Liver (tissue), 9 donors: ENCODE data around the gene JUNB. TPM values are rescaled to one million over a fixed set of nuclear protein-coding genes. Genes with fewer than 3 reads are reported as not detected.

Source experiments
- DNase-seq: peaks from one replicate; pipeline ENCODE4 v3.0.0-alpha.2; 2017; ENCODE audit warnings: low spot score
- H3K27ac ChIP-seq, 2 donors: one replicate each; pipeline ENCODE4 v1.7.0; 2013; ENCODE audit warnings: inconsistent platforms in 2 of 2, low read length in 2 of 2, control low read depth in 1 of 2, low read depth in 1 of 2, mild to moderate bottlenecking in 1 of 2
- H3K27me3 ChIP-seq, 4 donors: one replicate each; pipeline versions ENCODE4 v1.6.1 to v1.7.0; 2013; ENCODE audit warnings: low read length in 3 of 4, inconsistent platforms in 1 of 4, mild to moderate bottlenecking in 1 of 4, moderate library complexity in 1 of 4; ENCODE audit not compliant: control insufficient read depth in 4 of 4, insufficient read depth in 4 of 4
- H3K36me3 ChIP-seq, 4 donors: one replicate each; pipeline versions ENCODE4 v1.6.1 to v1.7.0; 2013; ENCODE audit warnings: low read length in 3 of 4, mild to moderate bottlenecking in 3 of 4, low read depth in 1 of 4, moderate library complexity in 1 of 4; ENCODE audit not compliant: control insufficient read depth in 4 of 4, insufficient read depth in 3 of 4
- H3K4me1 ChIP-seq, 4 donors: one replicate each; pipeline versions ENCODE4 v1.6.1 to v1.7.0; 2013; ENCODE audit warnings: low read length in 3 of 4, mild to moderate bottlenecking in 3 of 4, moderate library complexity in 1 of 4; ENCODE audit not compliant: control insufficient read depth in 4 of 4, insufficient read depth in 4 of 4
- H3K4me3 ChIP-seq, 3 donors: one replicate each; pipeline versions ENCODE4 v1.6.1 to v1.7.0; 2013; ENCODE audit warnings: low read length in 3 of 3, control low read depth in 1 of 3, low read depth in 1 of 3, mild to moderate bottlenecking in 1 of 3
- H3K9ac ChIP-seq, 2 donors: one replicate each; pipeline ENCODE4 v1.7.0; 2013; ENCODE audit warnings: low read length in 2 of 2, mild to moderate bottlenecking in 2 of 2, moderate library complexity in 2 of 2, control low read depth in 1 of 2, low read depth in 1 of 2
- H3K9me3 ChIP-seq, 4 donors: one replicate each; pipeline versions ENCODE4 v1.6.1 to v1.7.0; 2013; ENCODE audit warnings: low read length in 3 of 4; ENCODE audit not compliant: control insufficient read depth in 4 of 4
- EGR1 ChIP-seq, 2 donors: IDR thresholded peaks; 2 replicates each; pipeline ENCODE4 v1.6.1; 2016 to 2018; ENCODE audit warnings: antibody characterized with exemption in 2 of 2, low read depth in 2 of 2
- FOXA1 ChIP-seq: IDR thresholded peaks from 2 replicates; pipeline ENCODE4 v1.6.1; 2016; ENCODE audit warnings: antibody characterized with exemption
- FOXA2 ChIP-seq: IDR thresholded peaks from 2 replicates; pipeline ENCODE4 v1.6.1; 2016; ENCODE audit warnings: antibody characterized with exemption
- GABPA ChIP-seq, 2 donors: IDR thresholded peaks in 1 of 2; conservative IDR thresholded peaks in 1 of 2; 2 replicates each; pipeline ENCODE4 v1.6.1; 2016; ENCODE audit warnings: antibody characterized with exemption in 2 of 2, mild to moderate bottlenecking in 1 of 2, moderate library complexity in 1 of 2
- HNF4A ChIP-seq, 2 donors: conservative IDR thresholded peaks; 2 replicates each; pipeline ENCODE4 v1.6.1; 2016; ENCODE audit warnings: antibody characterized with exemption in 2 of 2, mild to moderate bottlenecking in 2 of 2
- HNF4G ChIP-seq: IDR thresholded peaks from 2 replicates; pipeline ENCODE4 v1.6.1; 2016; ENCODE audit warnings: antibody characterized with exemption
- JUND ChIP-seq, 2 donors: IDR thresholded peaks; 2 replicates each; pipeline ENCODE4 v1.6.1; 2016; ENCODE audit warnings: antibody characterized with exemption in 2 of 2
- NR2F2 ChIP-seq: IDR thresholded peaks from 2 replicates; pipeline ENCODE4 v1.6.1; 2016; ENCODE audit warnings: antibody characterized with exemption
- RAD21 ChIP-seq, 2 donors: IDR thresholded peaks; 2 replicates each; pipeline ENCODE4 v1.6.1; 2016; ENCODE audit warnings: antibody characterized with exemption in 2 of 2, mild to moderate bottlenecking in 2 of 2
- RXRA ChIP-seq, 2 donors: IDR thresholded peaks; 2 replicates each; pipeline ENCODE4 v1.6.1; 2017 to 2018; ENCODE audit warnings: antibody characterized with exemption in 2 of 2, mild to moderate bottlenecking in 1 of 2
- SP1 ChIP-seq: IDR thresholded peaks from 2 replicates; pipeline ENCODE4 v1.6.1; 2018; ENCODE audit warnings: antibody characterized with exemption, mild to moderate bottlenecking
- TAF1 ChIP-seq: conservative IDR thresholded peaks from 2 replicates; pipeline ENCODE4 v1.6.1; 2016; ENCODE audit warnings: antibody characterized with exemption, mild to moderate bottlenecking
- YY1 ChIP-seq: IDR thresholded peaks from 2 replicates; pipeline ENCODE4 v1.6.1; 2016; ENCODE audit warnings: antibody characterized with exemption, mild to moderate bottlenecking
- WGBS: extraction: QIAGEN DNeasy Blood & Tissue Kit; methylation state at CpG from one replicate; pipeline ENCODE4 v1.1.7; 2013; 5-methylcytosine and 5-hydroxymethylcytosine counted together
- polyA plus RNA-seq, 2 donors: library from polyadenylated mRNA; stranded (reverse) in 1 of 2; unstranded in 1 of 2; fragments of 200-250 nt in 1 of 2; fragments of >200 nt in 1 of 2; fragmentation: Nextera tagmentation in 1 of 2; extraction: Ambion mirVana in 1 of 2; gene quantifications; one replicate each; pipeline versions ENCODE4 v1.2.1 to v1.2.3, GENCODE V29; 2013 to 2015
- total RNA-seq, 2 donors: library from RNA; depleted of rRNA; stranded (reverse); fragments of >200 nt; gene quantifications; one replicate each; pipeline ENCODE4 v1.2.3, GENCODE V29; 2014
- TF ChIP-seq, protein P1 (sequence below): fragments of 150-350 bp; IDR thresholded peaks from 2 replicates; pipeline ENCODE4 v1.5.1; 2017; ENCODE audit warnings: improper control_type of control experiment, low read depth, low read length; ENCODE audit not compliant: missing input control
- TF ChIP-seq, protein P2 (sequence below): IDR thresholded peaks from 2 replicates; pipeline ENCODE4 v1.6.1; 2016; ENCODE audit warnings: antibody characterized with exemption
- TF ChIP-seq, protein P3 (sequence below): IDR thresholded peaks from 2 replicates; pipeline ENCODE4 v1.6.1; 2016; ENCODE audit warnings: antibody characterized with exemption, mild to moderate bottlenecking
- TF ChIP-seq, protein P4 (sequence below): IDR thresholded peaks from 2 replicates; pipeline ENCODE4 v1.6.1; 2016; ENCODE audit warnings: antibody characterized with exemption
- TF ChIP-seq, protein P5 (sequence below): IDR thresholded peaks from 2 replicates; pipeline ENCODE4 v1.6.1; 2016; ENCODE audit warnings: antibody characterized with exemption
- donor health status: healthy.
- donor health status: healthy.
- donor health status: healthy.
- donor health status: healthy.
- donor health status: healthy.

The JUNB gene
- total and polyA plus RNA-seq, 4 donors, result 32.7 to 79.2 (median 56.6) TPM

DNA sequence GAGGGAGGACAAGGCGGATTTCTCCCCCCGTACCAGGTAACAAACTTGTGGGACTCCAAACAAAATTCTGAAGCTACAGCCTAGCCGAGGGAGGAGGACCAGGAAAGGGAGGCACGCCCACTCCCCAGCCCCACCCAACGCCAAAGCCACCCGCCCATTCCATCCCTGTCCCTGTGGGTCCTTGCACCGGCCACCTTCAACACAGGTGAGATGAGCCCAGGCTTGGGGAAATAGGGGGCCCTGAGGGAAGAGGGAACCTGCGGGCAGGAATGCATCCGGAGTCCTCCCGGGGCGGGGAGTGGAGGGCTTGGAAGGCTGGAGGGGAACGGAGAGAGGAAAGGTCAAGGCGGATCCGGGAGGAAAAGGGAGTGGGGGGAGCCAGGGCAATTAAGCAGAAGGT, 39.7 kb upstream of the JUNB start, which contains the start of gene BEST2:
BEST2 (plus strand) TSS at position 157 of the 400 bp plus-strand sequence. CDS start 802 bp downstream, outside the sequence.
- no peak within 1 kb of the TSS for H3K27ac ChIP-seq
- no peak within 1 kb of the TSS for H3K9ac ChIP-seq
- no peaks in the 10 kb centered on the region for H3K4me1 ChIP-seq
- H3K4me3 ChIP-seq, result no peak within 1 kb of the TSS
- DNase-seq, result no peak
- peaks cover 4 to 10% (median 7%) of the 10 kb centered on the region in 4 donors for H3K36me3 ChIP-seq
- H3K9me3 ChIP-seq, result no peaks in the 10 kb centered on the region
- TF ChIP-seq, protein P1, sequence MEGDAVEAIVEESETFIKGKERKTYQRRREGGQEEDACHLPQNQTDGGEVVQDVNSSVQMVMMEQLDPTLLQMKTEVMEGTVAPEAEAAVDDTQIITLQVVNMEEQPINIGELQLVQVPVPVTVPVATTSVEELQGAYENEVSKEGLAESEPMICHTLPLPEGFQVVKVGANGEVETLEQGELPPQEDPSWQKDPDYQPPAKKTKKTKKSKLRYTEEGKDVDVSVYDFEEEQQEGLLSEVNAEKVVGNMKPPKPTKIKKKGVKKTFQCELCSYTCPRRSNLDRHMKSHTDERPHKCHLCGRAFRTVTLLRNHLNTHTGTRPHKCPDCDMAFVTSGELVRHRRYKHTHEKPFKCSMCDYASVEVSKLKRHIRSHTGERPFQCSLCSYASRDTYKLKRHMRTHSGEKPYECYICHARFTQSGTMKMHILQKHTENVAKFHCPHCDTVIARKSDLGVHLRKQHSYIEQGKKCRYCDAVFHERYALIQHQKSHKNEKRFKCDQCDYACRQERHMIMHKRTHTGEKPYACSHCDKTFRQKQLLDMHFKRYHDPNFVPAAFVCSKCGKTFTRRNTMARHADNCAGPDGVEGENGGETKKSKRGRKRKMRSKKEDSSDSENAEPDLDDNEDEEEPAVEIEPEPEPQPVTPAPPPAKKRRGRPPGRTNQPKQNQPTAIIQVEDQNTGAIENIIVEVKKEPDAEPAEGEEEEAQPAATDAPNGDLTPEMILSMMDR, result no peak
- no peak for TF ChIP-seq HNF4A (conservative IDR thresholded peaks at IDR 0.05)
- TF ChIP-seq YY1, result no peak
- no peak for TF ChIP-seq FOXA1
- TF ChIP-seq RAD21 (IDR thresholded peaks at IDR 0.05), result no peak
- TF ChIP-seq FOXA2, result no peak
- no peak for TF ChIP-seq SP1
- TF ChIP-seq GABPA (IDR thresholded peaks at IDR 0.05 in 1 of 2, conservative IDR thresholded peaks at IDR 0.05 in 1 of 2), result no peak
- TF ChIP-seq HNF4G, result no peak
- TF ChIP-seq, protein P2, sequence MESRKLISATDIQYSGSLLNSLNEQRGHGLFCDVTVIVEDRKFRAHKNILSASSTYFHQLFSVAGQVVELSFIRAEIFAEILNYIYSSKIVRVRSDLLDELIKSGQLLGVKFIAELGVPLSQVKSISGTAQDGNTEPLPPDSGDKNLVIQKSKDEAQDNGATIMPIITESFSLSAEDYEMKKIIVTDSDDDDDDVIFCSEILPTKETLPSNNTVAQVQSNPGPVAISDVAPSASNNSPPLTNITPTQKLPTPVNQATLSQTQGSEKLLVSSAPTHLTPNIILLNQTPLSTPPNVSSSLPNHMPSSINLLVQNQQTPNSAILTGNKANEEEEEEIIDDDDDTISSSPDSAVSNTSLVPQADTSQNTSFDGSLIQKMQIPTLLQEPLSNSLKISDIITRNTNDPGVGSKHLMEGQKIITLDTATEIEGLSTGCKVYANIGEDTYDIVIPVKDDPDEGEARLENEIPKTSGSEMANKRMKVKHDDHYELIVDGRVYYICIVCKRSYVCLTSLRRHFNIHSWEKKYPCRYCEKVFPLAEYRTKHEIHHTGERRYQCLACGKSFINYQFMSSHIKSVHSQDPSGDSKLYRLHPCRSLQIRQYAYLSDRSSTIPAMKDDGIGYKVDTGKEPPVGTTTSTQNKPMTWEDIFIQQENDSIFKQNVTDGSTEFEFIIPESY, result no peak
- no peak for TF ChIP-seq JUND (IDR thresholded peaks at IDR 0.05)
- TF ChIP-seq RXRA (IDR thresholded peaks at IDR 0.05), result no peak
- TF ChIP-seq, protein P3, sequence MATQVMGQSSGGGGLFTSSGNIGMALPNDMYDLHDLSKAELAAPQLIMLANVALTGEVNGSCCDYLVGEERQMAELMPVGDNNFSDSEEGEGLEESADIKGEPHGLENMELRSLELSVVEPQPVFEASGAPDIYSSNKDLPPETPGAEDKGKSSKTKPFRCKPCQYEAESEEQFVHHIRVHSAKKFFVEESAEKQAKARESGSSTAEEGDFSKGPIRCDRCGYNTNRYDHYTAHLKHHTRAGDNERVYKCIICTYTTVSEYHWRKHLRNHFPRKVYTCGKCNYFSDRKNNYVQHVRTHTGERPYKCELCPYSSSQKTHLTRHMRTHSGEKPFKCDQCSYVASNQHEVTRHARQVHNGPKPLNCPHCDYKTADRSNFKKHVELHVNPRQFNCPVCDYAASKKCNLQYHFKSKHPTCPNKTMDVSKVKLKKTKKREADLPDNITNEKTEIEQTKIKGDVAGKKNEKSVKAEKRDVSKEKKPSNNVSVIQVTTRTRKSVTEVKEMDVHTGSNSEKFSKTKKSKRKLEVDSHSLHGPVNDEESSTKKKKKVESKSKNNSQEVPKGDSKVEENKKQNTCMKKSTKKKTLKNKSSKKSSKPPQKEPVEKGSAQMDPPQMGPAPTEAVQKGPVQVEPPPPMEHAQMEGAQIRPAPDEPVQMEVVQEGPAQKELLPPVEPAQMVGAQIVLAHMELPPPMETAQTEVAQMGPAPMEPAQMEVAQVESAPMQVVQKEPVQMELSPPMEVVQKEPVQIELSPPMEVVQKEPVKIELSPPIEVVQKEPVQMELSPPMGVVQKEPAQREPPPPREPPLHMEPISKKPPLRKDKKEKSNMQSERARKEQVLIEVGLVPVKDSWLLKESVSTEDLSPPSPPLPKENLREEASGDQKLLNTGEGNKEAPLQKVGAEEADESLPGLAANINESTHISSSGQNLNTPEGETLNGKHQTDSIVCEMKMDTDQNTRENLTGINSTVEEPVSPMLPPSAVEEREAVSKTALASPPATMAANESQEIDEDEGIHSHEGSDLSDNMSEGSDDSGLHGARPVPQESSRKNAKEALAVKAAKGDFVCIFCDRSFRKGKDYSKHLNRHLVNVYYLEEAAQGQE, result no peak
- no peak for TF ChIP-seq NR2F2
- TF ChIP-seq, protein P4, sequence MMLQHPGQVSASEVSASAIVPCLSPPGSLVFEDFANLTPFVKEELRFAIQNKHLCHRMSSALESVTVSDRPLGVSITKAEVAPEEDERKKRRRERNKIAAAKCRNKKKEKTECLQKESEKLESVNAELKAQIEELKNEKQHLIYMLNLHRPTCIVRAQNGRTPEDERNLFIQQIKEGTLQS, result no peak
- no peak for TF ChIP-seq EGR1 (IDR thresholded peaks at IDR 0.05; ENCODE audit: low read depth in 2 of 2)
- TF ChIP-seq, protein P5, sequence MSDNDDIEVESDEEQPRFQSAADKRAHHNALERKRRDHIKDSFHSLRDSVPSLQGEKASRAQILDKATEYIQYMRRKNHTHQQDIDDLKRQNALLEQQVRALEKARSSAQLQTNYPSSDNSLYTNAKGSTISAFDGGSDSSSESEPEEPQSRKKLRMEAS, result no peak
- no peak for TF ChIP-seq TAF1
- 44% methylated on average over 14 of the region's 14 CpGs for WGBS
- peaks cover 0 to 2% (median 0%) of the 10 kb centered on the region in 4 donors for H3K27me3 ChIP-seq
